Suprapubic skin (tissue), 4 donors: ENCODE data around the gene PRSS2. TPM values are rescaled to one million over a fixed set of nuclear protein-coding genes. Genes with fewer than 3 reads are reported as not detected.

ENCODE experiments used
- DNase-seq, 2 donors: peaks; one replicate each; pipeline ENCODE4 v3.0.0-alpha.2; 2019; ENCODE audit warnings: low spot score in 2 of 2
- H3K27ac ChIP-seq: fragments of 200-600 bp; sonication (generic); one replicate; pipeline ENCODE4 v1.5.1; 2019
- H3K27me3 ChIP-seq: fragments of 200-600 bp; sonication (generic); one replicate; pipeline ENCODE4 v1.5.1; 2019
- H3K36me3 ChIP-seq: fragments of 200-600 bp; sonication (generic); one replicate; pipeline ENCODE4 v1.5.1; 2019
- H3K4me1 ChIP-seq: fragments of 200-600 bp; sonication (generic); one replicate; pipeline ENCODE4 v1.5.1; 2019
- H3K4me3 ChIP-seq: fragments of 200-600 bp; sonication (generic); one replicate; pipeline ENCODE4 v1.5.1; 2019; ENCODE audit warnings: mild to moderate bottlenecking
- H3K9me3 ChIP-seq: fragments of 200-600 bp; sonication (generic); one replicate; pipeline ENCODE4 v1.5.1; 2019
- CTCF ChIP-seq, 2 donors: fragments of 200-600 bp in 1 of 2; fragments of 450-650 bp in 1 of 2; sonication (generic) in 1 of 2; IDR thresholded peaks; one replicate each; pipeline ENCODE4 v1.5.1; 2016 to 2019; ENCODE audit warnings: antibody characterized with exemption in 2 of 2, mild to moderate bottlenecking in 1 of 2, moderate library complexity in 1 of 2
- EP300 ChIP-seq: sonication (generic); formaldehyde crosslinking; IDR thresholded peaks from one replicate; pipeline ENCODE4 v1.6.1; 2017; ENCODE audit warnings: antibody characterized with exemption
- POLR2A ChIP-seq, 2 donors: fragments of 450-650 bp; IDR thresholded peaks; one replicate each; pipeline ENCODE4 v1.6.1; 2017; ENCODE audit warnings: antibody characterized with exemption in 2 of 2, mild to moderate bottlenecking in 2 of 2, moderate library complexity in 2 of 2
- POLR2AphosphoS5 ChIP-seq, 3 donors: sonication (generic); formaldehyde crosslinking; IDR thresholded peaks; one replicate each; pipeline ENCODE4 v1.6.1; 2017; ENCODE audit warnings: antibody characterized with exemption in 3 of 3
- WGBS: methylation state at CpG from one replicate; pipeline ENCODE4 v1.1.5; 2018; 5-methylcytosine and 5-hydroxymethylcytosine counted together
- total RNA-seq, 4 donors: library from RNA; depleted of rRNA; stranded (reverse); fragments of >200 nt; gene quantifications; one replicate each; pipeline ENCODE4 v1.1.0, GENCODE V29; 2016

Gene PRSS2
- total RNA-seq, 4 donors from 2014 or later: not detected

DNA sequence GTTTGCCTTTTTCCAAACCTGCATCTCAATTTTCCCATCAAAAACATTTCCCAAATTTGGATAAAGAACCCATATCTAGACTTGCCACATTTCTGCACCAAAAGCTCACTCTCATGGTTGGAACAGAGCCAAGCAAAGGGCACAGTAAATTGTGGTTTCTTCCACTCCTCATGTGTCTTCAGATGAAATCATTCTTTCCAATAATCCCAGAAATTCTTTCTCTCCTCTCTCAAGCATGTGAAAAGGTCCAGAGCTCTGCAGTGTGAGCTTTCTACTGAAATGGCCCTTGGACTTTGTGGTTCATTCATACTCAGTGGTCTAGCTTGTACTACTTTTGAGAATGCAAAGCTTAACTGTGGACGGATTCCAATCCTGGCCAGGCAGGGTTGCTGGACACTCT, 19.8 kb downstream of the PRSS2 start:
- Histone ChIP-seq H3K9me3 (no peaks in the 10 kb centered on the region), H3K4me3 (no peak overlapping the region), H3K36me3 (no peaks in the 10 kb centered on the region), H3K27ac (no peak overlapping the region), H3K27me3 (peaks cover under 1% of the 10 kb centered on the region), H3K4me1 (no peaks in the 10 kb centered on the region)
- TF ChIP-seq EP300 (no peak), POLR2A (IDR thresholded peaks at IDR 0.05) (no peak), POLR2AphosphoS5 (IDR thresholded peaks at IDR 0.05) (no peak), CTCF (IDR thresholded peaks at IDR 0.05) (no peak)
- DNase-seq: no peak
- 89% methylated on average over 1 of the region's 1 CpG for WGBS

DNA sequence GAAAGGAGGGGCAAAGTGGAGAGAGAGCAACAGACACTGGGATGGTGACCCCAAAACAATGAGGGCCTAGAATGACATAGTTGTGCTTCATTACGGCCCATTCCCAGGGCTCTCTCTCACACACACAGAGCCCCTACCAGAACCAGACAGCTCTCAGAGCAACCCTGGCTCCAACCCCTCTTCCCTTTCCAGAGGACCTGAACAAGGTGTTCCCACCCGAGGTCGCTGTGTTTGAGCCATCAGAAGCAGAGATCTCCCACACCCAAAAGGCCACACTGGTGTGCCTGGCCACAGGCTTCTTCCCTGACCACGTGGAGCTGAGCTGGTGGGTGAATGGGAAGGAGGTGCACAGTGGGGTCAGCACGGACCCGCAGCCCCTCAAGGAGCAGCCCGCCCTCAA, 20.7 kb downstream of the PRSS2 start:
- Histone ChIP-seq H3K27ac (no peak overlapping the region), H3K4me1 (peaks cover 2% of the 10 kb centered on the region), H3K4me3 (no peak overlapping the region), H3K36me3 (no peaks in the 10 kb centered on the region), H3K27me3 (peaks cover 10% of the 10 kb centered on the region), H3K9me3 (no peaks in the 10 kb centered on the region)
- WGBS: 94% methylated on average over 2 of the region's 7 CpGs
- TF ChIP-seq POLR2A (IDR thresholded peaks at IDR 0.05) (no peak), CTCF (IDR thresholded peaks at IDR 0.05) (no peak), EP300 (no peak), POLR2AphosphoS5 (IDR thresholded peaks at IDR 0.05) (no peak)
- DNase-seq: peak in 1 of 2 donors; percentile 48

- Histone ChIP-seq H3K36me3 (no peaks in the 10 kb centered on the region), H3K4me1 (peaks cover 8% of the 10 kb centered on the region), H3K9me3 (no peaks in the 10 kb centered on the region), H3K27ac (no peak overlapping the region), H3K27me3 (peaks cover 16% of the 10 kb centered on the region), H3K4me3 (no peak overlapping the region)
- peak in 1 of 2 donors; percentile 11 for DNase-seq
- TF ChIP-seq CTCF (IDR thresholded peaks at IDR 0.05) (no peak), POLR2AphosphoS5 (IDR thresholded peaks at IDR 0.05) (no peak), POLR2A (IDR thresholded peaks at IDR 0.05) (no peak), EP300 (no peak)
- 86% methylated on average over 1 of the region's 1 CpG for WGBS
Observed at GRCh38 chr7:142792129-142792528, 21.4 kb downstream of the PRSS2 start.

DNA sequence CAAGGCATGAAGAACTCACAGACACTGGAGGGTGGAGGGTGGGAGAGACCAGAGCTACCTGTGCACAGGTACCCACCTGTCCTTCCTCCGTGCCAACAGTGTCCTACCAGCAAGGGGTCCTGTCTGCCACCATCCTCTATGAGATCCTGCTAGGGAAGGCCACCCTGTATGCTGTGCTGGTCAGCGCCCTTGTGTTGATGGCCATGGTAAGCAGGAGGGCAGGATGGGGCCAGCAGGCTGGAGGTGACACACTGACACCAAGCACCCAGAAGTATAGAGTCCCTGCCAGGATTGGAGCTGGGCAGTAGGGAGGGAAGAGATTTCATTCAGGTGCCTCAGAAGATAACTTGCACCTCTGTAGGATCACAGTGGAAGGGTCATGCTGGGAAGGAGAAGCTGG, 21.8 kb downstream of the PRSS2 start:
- no peak for DNase-seq
- Histone ChIP-seq H3K4me3 (no peak overlapping the region), H3K27ac (no peak overlapping the region), H3K4me1 (peaks cover 13% of the 10 kb centered on the region), H3K36me3 (no peaks in the 10 kb centered on the region), H3K27me3 (peaks cover 21% of the 10 kb centered on the region), H3K9me3 (no peaks in the 10 kb centered on the region)
- WGBS: 92% methylated on average over 2 of the region's 2 CpGs
- no peak for TF ChIP-seq POLR2A (IDR thresholded peaks at IDR 0.05)
- TF ChIP-seq EP300: no peak
- TF ChIP-seq CTCF (IDR thresholded peaks at IDR 0.05): no peak
- no peak for TF ChIP-seq POLR2AphosphoS5 (IDR thresholded peaks at IDR 0.05)

DNA sequence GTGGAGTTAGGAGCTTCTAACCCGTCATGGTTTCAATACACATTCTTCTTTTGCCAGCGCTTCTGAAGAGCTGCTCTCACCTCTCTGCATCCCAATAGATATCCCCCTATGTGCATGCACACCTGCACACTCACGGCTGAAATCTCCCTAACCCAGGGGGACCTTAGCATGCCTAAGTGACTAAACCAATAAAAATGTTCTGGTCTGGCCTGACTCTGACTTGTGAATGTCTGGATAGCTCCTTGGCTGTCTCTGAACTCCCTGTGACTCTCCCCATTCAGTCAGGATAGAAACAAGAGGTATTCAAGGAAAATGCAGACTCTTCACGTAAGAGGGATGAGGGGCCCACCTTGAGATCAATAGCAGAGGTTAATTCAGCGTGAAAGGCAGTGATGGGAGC, 22.4 kb downstream of the PRSS2 start:
- TF ChIP-seq CTCF (IDR thresholded peaks at IDR 0.05) (no peak), EP300 (no peak), POLR2A (IDR thresholded peaks at IDR 0.05) (no peak), POLR2AphosphoS5 (IDR thresholded peaks at IDR 0.05) (no peak)
- no peaks in the 10 kb centered on the region for H3K9me3 ChIP-seq
- H3K4me1 ChIP-seq: peaks cover 18% of the 10 kb centered on the region
- no peak for DNase-seq
- WGBS: 85% methylated on average over 5 of the region's 5 CpGs
- no peaks in the 10 kb centered on the region for H3K36me3 ChIP-seq
- H3K27ac ChIP-seq: no peak overlapping the region
- H3K27me3 ChIP-seq: peaks cover 26% of the 10 kb centered on the region
- no peak overlapping the region for H3K4me3 ChIP-seq
